ENCODE measurements around the gene TESK2. TPM values are rescaled to one million over a fixed set of nuclear protein-coding genes. Genes with fewer than 3 reads are reported as not detected.

The TESK2 gene
- total and polyA plus RNA-seq, 2 of the 13 experiments (the other 11 are each of a cell fraction or from before 2014, with no cell fraction given) = 5.5 to 9.6 TPM

DNA sequence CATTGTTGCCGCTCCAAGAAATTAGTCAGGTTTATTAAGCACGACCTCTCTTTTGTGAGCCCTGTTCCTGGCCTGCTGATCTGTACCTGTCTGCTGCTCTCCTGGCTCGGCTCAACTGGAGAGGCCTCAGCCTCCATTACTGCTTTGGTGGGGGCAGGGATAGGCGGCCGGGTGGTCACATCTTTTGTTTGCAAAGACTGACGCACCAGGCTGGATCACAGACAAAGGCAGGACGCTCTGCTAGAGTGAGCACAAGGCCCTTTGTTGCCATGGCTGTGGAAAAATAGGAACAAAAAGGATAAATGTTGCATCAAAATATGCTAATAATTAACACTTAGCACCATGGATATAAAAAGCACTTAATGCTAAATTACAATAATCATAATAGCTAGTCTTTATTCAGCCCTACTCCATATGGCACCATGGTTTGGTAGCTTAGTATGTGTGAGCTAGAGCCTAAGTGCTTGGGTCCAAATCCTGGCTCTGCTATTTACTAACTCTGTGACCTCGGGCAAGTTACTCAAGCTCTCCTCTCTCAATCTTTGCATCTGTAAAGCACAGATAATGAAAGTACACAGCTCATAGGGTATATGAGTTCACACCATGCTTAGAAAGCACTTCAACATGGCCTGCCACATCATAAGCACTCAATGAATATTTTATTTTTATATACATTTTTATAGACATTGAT lies 193.2 kb downstream of the TESK2 start (continued):
- TF ChIP-seq, protein P1, sequence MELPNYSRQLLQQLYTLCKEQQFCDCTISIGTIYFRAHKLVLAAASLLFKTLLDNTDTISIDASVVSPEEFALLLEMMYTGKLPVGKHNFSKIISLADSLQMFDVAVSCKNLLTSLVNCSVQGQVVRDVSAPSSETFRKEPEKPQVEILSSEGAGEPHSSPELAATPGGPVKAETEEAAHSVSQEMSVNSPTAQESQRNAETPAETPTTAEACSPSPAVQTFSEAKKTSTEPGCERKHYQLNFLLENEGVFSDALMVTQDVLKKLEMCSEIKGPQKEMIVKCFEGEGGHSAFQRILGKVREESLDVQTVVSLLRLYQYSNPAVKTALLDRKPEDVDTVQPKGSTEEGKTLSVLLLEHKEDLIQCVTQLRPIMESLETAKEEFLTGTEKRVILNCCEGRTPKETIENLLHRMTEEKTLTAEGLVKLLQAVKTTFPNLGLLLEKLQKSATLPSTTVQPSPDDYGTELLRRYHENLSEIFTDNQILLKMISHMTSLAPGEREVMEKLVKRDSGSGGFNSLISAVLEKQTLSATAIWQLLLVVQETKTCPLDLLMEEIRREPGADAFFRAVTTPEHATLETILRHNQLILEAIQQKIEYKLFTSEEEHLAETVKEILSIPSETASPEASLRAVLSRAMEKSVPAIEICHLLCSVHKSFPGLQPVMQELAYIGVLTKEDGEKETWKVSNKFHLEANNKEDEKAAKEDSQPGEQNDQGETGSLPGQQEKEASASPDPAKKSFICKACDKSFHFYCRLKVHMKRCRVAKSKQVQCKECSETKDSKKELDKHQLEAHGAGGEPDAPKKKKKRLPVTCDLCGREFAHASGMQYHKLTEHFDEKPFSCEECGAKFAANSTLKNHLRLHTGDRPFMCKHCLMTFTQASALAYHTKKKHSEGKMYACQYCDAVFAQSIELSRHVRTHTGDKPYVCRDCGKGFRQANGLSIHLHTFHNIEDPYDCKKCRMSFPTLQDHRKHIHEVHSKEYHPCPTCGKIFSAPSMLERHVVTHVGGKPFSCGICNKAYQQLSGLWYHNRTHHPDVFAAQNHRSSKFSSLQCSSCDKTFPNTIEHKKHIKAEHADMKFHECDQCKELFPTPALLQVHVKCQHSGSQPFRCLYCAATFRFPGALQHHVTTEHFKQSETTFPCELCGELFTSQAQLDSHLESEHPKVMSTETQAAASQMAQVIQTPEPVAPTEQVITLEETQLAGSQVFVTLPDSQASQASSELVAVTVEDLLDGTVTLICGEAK (IDR thresholded peaks at IDR 0.05) = no peak
- TF ChIP-seq, protein P1 (CRISPR knock-in tag; IDR thresholded peaks at IDR 0.05) = no peak
- TF ChIP-seq FOXK2 (IDR thresholded peaks at IDR 0.05) = no peak
- no peak for TF ChIP-seq ZNF546 (CRISPR knock-in tag; conservative IDR thresholded peaks at IDR 0.05)
- TF ChIP-seq CEBPG (CRISPR knock-in tag; IDR thresholded peaks at IDR 0.05) = peak; percentile 69
- TF ChIP-seq, protein P2, sequence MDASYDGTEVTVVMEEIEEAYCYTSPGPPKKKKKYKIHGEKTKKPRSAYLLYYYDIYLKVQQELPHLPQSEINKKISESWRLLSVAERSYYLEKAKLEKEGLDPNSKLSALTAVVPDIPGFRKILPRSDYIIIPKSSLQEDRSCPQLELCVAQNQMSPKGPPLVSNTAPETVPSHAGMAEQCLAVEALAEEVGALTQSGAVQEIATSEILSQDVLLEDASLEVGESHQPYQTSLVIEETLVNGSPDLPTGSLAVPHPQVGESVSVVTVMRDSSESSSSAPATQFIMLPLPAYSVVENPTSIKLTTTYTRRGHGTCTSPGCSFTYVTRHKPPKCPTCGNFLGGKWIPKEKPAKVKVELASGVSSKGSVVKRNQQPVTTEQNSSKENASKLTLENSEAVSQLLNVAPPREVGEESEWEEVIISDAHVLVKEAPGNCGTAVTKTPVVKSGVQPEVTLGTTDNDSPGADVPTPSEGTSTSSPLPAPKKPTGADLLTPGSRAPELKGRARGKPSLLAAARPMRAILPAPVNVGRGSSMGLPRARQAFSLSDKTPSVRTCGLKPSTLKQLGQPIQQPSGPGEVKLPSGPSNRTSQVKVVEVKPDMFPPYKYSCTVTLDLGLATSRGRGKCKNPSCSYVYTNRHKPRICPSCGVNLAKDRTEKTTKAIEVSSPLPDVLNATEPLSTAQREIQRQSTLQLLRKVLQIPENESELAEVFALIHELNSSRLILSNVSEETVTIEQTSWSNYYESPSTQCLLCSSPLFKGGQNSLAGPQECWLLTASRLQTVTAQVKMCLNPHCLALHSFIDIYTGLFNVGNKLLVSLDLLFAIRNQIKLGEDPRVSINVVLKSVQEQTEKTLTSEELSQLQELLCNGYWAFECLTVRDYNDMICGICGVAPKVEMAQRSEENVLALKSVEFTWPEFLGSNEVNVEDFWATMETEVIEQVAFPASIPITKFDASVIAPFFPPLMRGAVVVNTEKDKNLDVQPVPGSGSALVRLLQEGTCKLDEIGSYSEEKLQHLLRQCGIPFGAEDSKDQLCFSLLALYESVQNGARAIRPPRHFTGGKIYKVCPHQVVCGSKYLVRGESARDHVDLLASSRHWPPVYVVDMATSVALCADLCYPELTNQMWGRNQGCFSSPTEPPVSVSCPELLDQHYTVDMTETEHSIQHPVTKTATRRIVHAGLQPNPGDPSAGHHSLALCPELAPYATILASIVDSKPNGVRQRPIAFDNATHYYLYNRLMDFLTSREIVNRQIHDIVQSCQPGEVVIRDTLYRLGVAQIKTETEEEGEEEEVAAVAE (CRISPR knock-in tag; IDR thresholded peaks at IDR 0.05; ENCODE audit: borderline replicate concordance) = peak; percentile 56; the same call in 1 of the 2 replicates
- no peak for TF ChIP-seq ZNF615 (CRISPR knock-in tag; IDR thresholded peaks at IDR 0.05; ENCODE audit: borderline replicate concordance)
- no peak for TF ChIP-seq TCF12 (IDR thresholded peaks at IDR 0.05)
- no peak for TF ChIP-seq TCF12 (CRISPR knock-in tag; IDR thresholded peaks at IDR 0.05)
- TF ChIP-seq, protein P3, sequence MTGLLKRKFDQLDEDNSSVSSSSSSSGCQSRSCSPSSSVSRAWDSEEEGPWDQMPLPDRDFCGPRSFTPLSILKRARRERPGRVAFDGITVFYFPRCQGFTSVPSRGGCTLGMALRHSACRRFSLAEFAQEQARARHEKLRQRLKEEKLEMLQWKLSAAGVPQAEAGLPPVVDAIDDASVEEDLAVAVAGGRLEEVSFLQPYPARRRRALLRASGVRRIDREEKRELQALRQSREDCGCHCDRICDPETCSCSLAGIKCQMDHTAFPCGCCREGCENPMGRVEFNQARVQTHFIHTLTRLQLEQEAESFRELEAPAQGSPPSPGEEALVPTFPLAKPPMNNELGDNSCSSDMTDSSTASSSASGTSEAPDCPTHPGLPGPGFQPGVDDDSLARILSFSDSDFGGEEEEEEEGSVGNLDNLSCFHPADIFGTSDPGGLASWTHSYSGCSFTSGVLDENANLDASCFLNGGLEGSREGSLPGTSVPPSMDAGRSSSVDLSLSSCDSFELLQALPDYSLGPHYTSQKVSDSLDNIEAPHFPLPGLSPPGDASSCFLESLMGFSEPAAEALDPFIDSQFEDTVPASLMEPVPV (CRISPR knock-in tag; IDR thresholded peaks at IDR 0.05) = peak; percentile 28; the same call in 1 of the 2 replicates
- TF ChIP-seq, protein P4, sequence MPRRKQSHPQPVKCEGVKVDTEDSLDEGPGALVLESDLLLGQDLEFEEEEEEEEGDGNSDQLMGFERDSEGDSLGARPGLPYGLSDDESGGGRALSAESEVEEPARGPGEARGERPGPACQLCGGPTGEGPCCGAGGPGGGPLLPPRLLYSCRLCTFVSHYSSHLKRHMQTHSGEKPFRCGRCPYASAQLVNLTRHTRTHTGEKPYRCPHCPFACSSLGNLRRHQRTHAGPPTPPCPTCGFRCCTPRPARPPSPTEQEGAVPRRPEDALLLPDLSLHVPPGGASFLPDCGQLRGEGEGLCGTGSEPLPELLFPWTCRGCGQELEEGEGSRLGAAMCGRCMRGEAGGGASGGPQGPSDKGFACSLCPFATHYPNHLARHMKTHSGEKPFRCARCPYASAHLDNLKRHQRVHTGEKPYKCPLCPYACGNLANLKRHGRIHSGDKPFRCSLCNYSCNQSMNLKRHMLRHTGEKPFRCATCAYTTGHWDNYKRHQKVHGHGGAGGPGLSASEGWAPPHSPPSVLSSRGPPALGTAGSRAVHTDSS (CRISPR knock-in tag; conservative IDR thresholded peaks at IDR 0.05) = no peak
- TF ChIP-seq MED13 (CRISPR knock-in tag; IDR thresholded peaks at IDR 0.05) = no peak
